Mesenchymal stem cell (in vitro differentiated cells and primary cell): ENCODE data around the gene RYR2.

Experiments
- DNase-seq: peaks from one replicate; pipeline ENCODE4 v3.0.0-alpha.2; 2013
- H2AFZ ChIP-seq: one replicate; pipeline ENCODE4 v1.6.1; 2013; ENCODE audit warnings: low read depth, mild to moderate bottlenecking, control low read depth, inconsistent platforms, low read length, moderate library complexity
- H2AK5ac ChIP-seq: 2 replicates; pipeline ENCODE4 v1.6.1; 2013; ENCODE audit warnings: low read length, moderate library complexity, mild to moderate bottlenecking, inconsistent platforms; ENCODE audit not compliant: severe bottlenecking
- H2BK120ac ChIP-seq: one replicate; pipeline ENCODE4 v1.6.1; 2013; ENCODE audit warnings: low read depth, mild to moderate bottlenecking, inconsistent platforms, low read length, moderate library complexity
- H2BK12ac ChIP-seq, 2 experiments: one replicate each; pipeline ENCODE4 v1.6.1; 2013; ENCODE audit warnings: inconsistent platforms in 2 of 2, low read length in 2 of 2, mild to moderate bottlenecking in 2 of 2, moderate library complexity in 2 of 2, control low read depth in 1 of 2
- H2BK15ac ChIP-seq: one replicate; pipeline ENCODE4 v1.6.1; 2013; ENCODE audit warnings: mild to moderate bottlenecking, low read depth, inconsistent platforms; ENCODE audit not compliant: poor library complexity, severe bottlenecking
- H2BK5ac ChIP-seq: 2 replicates; pipeline ENCODE4 v1.6.1; 2013; ENCODE audit warnings: low read depth, mild to moderate bottlenecking, low read length, control low read depth, inconsistent platforms; ENCODE audit not compliant: poor library complexity, severe bottlenecking
- H3K14ac ChIP-seq, 2 experiments: one replicate each; pipeline ENCODE4 v1.6.1; 2013; ENCODE audit warnings: inconsistent platforms in 2 of 2, low read length in 2 of 2, control low read depth in 1 of 2, mild to moderate bottlenecking in 1 of 2, moderate library complexity in 1 of 2
- H3K18ac ChIP-seq, 2 experiments: one replicate each; pipeline ENCODE4 v1.6.1; 2013; ENCODE audit warnings: inconsistent platforms in 2 of 2, low read length in 2 of 2, control low read depth in 1 of 2, low read depth in 1 of 2, mild to moderate bottlenecking in 1 of 2
- H3K23ac ChIP-seq, 2 experiments: one replicate each; pipeline ENCODE4 v1.6.1; 2013; ENCODE audit warnings: inconsistent platforms in 2 of 2, low read length in 2 of 2, mild to moderate bottlenecking in 2 of 2, moderate library complexity in 2 of 2, control low read depth in 1 of 2
- H3K27ac ChIP-seq: 2 replicates; pipeline ENCODE4 v1.5.1; 2013; ENCODE audit warnings: mild to moderate bottlenecking, moderate library complexity, low read length, control low read depth, inconsistent platforms; ENCODE audit not compliant: poor library complexity, severe bottlenecking
- H3K27me3 ChIP-seq, 2 experiments: 2 replicates each; pipeline versions ENCODE4 v1.6.1 to v1.7.0; 2013; ENCODE audit warnings: low read length in 2 of 2, mild to moderate bottlenecking in 2 of 2, moderate library complexity in 2 of 2, control low read depth in 1 of 2, inconsistent platforms in 1 of 2; ENCODE audit not compliant: control insufficient read depth in 1 of 2, insufficient read depth in 1 of 2
- H3K36me3 ChIP-seq, 2 experiments: 2 replicates each; pipeline versions ENCODE4 v1.6.1 to v1.7.0; 2013; ENCODE audit warnings: low read length in 2 of 2, control low read depth in 1 of 2, inconsistent platforms in 1 of 2, low read depth in 1 of 2, mild to moderate bottlenecking in 1 of 2; ENCODE audit not compliant: insufficient read depth in 2 of 2, control insufficient read depth in 1 of 2
- H3K4ac ChIP-seq, 2 experiments: one replicate each; pipeline ENCODE4 v1.6.1; 2013; ENCODE audit warnings: inconsistent platforms in 2 of 2, low read length in 2 of 2, mild to moderate bottlenecking in 2 of 2, moderate library complexity in 2 of 2, control low read depth in 1 of 2, low read depth in 1 of 2
- H3K4me1 ChIP-seq: 2 replicates; pipeline ENCODE4 v1.6.1; 2013; ENCODE audit warnings: low read depth, low read length, control low read depth; ENCODE audit not compliant: control insufficient read depth, insufficient read depth
- H3K4me2 ChIP-seq: 2 replicates; pipeline ENCODE4 v1.6.1; 2013; ENCODE audit warnings: low read length, mild to moderate bottlenecking, inconsistent platforms; ENCODE audit not compliant: poor library complexity, severe bottlenecking
- H3K4me3 ChIP-seq, 2 experiments: 2 replicates each; pipeline versions ENCODE4 v1.5.1 to v1.7.0; 2013; ENCODE audit warnings: low read length in 2 of 2, mild to moderate bottlenecking in 2 of 2, control low read depth in 1 of 2, low read depth in 1 of 2; ENCODE audit not compliant: insufficient read depth in 1 of 2
- H3K79me1 ChIP-seq: replicated peaks from 2 replicates; pipeline ENCODE4 v1.6.1; 2013; ENCODE audit warnings: mild to moderate bottlenecking, control low read depth, low read length, inconsistent platforms; ENCODE audit not compliant: poor library complexity, severe bottlenecking
- H3K9ac ChIP-seq: 2 replicates; pipeline ENCODE4 v1.7.0; 2013; ENCODE audit warnings: mild to moderate bottlenecking, low read length, moderate library complexity
- H3K9me3 ChIP-seq: 2 replicates; pipeline ENCODE4 v1.7.0; 2013; ENCODE audit warnings: mild to moderate bottlenecking, low read length; ENCODE audit not compliant: control insufficient read depth
- H4K8ac ChIP-seq: one replicate; pipeline ENCODE4 v1.6.1; 2013; ENCODE audit warnings: inconsistent platforms, mild to moderate bottlenecking, low read length, moderate library complexity
- H4K91ac ChIP-seq: one replicate; pipeline ENCODE4 v1.6.1; 2013; ENCODE audit warnings: mild to moderate bottlenecking, low read length, inconsistent platforms
- WGBS: methylation state at CpG from one replicate; pipeline ENCODE4 v1.1.7; 2013; ENCODE audit warnings: mixed read lengths; 5-methylcytosine and 5-hydroxymethylcytosine counted together

RYR2 gene

DNA sequence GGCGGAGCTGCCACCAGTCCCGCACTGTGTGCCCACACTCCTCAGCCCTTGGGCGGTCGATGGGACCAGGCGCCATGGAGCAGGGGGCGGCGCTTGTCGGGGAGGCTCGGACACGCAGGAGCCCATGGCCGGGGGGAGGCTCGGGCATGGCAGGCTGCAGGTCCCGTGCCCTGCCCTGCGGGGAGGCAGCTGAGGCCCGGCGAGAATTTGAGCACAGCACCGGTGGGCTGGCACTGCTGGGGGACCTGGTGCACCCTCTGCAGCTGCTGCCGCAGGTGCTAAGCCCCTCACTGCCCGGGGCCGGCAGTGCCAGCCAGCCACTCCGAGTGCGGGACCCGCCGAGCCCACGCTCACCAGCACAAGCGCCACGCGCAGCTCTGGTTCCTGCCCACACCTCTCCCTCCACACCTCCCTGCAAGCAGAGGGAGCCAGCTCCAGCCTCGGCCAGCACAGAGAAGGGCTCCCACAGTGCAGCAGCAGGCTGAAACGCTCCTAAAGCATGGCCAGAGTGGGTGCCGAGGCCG is 267.7 kb downstream of the RYR2 start:
- Histone ChIP-seq H3K79me1 (no peaks in the 10 kb centered on the region), H3K4me1 (no peaks in the 10 kb centered on the region), H3K9me3 (peaks cover 2% of the 10 kb centered on the region), H3K27me3 (no peaks in the 10 kb centered on the region), H3K9ac (no peak overlapping the region), H2BK15ac (no peak overlapping the region), H2BK5ac (no peak overlapping the region), H2BK120ac (no peak overlapping the region), H3K4me3 (no peak overlapping the region), H2AK5ac (no peak overlapping the region), H3K14ac (peak overlapping the region in 1 of 2 experiments; percentile 81), H4K8ac (no peak overlapping the region), H2BK12ac (no peak overlapping the region), H3K18ac (no peak overlapping the region), H4K91ac (no peak overlapping the region), H3K4me2 (no peak overlapping the region), H2AFZ (no peak overlapping the region), H3K27ac (no peak overlapping the region), H3K36me3 (no peaks in the 10 kb centered on the region), H3K4ac (no peak overlapping the region), H3K23ac (no peak overlapping the region)
- no peak for DNase-seq
- 88% methylated on average over 32 of the region's 32 CpGs for WGBS

GRCh38 chr1:237316352-237316751 is 274.4 kb downstream of the RYR2 start:
- Histone ChIP-seq H3K23ac (no peak overlapping the region), H3K27ac (no peak overlapping the region), H4K8ac (no peak overlapping the region), H3K36me3 (no peaks in the 10 kb centered on the region), H2BK120ac (no peak overlapping the region), H3K4me2 (no peak overlapping the region), H3K27me3 (no peaks in the 10 kb centered on the region), H2AK5ac (no peak overlapping the region), H2BK15ac (no peak overlapping the region), H3K79me1 (no peaks in the 10 kb centered on the region), H3K9me3 (peaks cover 5% of the 10 kb centered on the region), H3K9ac (no peak overlapping the region), H2BK12ac (no peak overlapping the region), H4K91ac (no peak overlapping the region), H3K14ac (no peak overlapping the region), H3K4me3 (no peak overlapping the region), H2BK5ac (no peak overlapping the region), H3K4me1 (no peaks in the 10 kb centered on the region), H3K18ac (no peak overlapping the region), H2AFZ (no peak overlapping the region), H3K4ac (no peak overlapping the region)
- no peak for DNase-seq
- 85% methylated on average over 4 of the region's 4 CpGs for WGBS

DNA sequence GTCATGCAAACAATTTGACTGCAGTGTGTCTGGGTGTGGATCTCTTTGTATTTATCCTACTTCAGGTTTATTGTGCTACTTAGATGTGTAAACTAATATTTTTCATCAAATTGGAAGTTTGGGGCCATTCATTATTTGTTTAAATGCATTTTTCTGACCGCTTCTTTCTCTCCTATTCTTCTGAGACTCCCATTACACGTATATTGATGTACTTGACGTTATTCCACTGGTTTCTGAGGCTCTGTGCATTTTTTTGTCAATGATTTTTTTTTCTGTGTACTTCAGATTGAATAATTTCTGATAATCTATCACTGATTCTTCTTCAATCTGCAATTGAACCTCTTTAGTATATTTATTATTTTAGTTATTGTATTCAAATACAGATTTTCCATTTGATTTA is 276.8 kb downstream of the RYR2 start:
- Histone ChIP-seq H4K8ac (no peak overlapping the region), H2BK5ac (no peak overlapping the region), H3K9ac (no peak overlapping the region), H2BK120ac (no peak overlapping the region), H3K23ac (no peak overlapping the region), H3K27ac (no peak overlapping the region), H3K27me3 (no peaks in the 10 kb centered on the region), H2AFZ (no peak overlapping the region), H3K14ac (no peak overlapping the region), H2AK5ac (no peak overlapping the region), H3K79me1 (no peaks in the 10 kb centered on the region), H3K9me3 (peaks cover 3% of the 10 kb centered on the region), H2BK12ac (no peak overlapping the region), H4K91ac (no peak overlapping the region), H3K4me2 (no peak overlapping the region), H3K4me1 (no peaks in the 10 kb centered on the region), H3K4me3 (no peak overlapping the region), H3K4ac (no peak overlapping the region), H3K18ac (no peak overlapping the region), H2BK15ac (no peak overlapping the region), H3K36me3 (no peaks in the 10 kb centered on the region)
- DNase-seq, result no peak
- 70% methylated on average over 2 of the region's 3 CpGs for WGBS

DNA sequence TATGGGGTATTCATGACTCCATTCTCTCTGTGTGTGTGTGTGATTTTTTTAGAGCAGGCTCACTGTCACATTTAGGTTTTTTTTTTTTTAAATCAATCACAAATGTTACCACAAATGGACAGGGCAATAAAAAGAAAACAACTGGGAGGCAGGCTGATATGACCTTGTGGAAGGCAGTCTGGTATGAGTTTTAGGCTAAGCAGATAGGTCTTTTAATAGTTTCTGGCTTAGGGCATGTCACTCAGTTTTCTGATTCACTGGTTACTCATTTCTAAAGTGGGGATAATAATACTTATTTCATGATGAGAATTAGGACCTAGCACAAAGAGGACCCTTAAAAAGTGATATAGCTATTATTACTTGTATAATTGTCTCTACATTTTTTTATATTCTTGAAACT is 278.9 kb downstream of the RYR2 start:
- no peaks in the 10 kb centered on the region for H3K27me3 ChIP-seq
- peaks cover 3% of the 10 kb centered on the region for H3K9me3 ChIP-seq
- H2AFZ ChIP-seq, result no peak overlapping the region
- no peak overlapping the region for H2AK5ac ChIP-seq
- no peak overlapping the region for H2BK5ac ChIP-seq
- H4K91ac ChIP-seq, result no peak overlapping the region
- no peak overlapping the region for H3K18ac ChIP-seq
- no peak overlapping the region for H3K4ac ChIP-seq
- no peaks in the 10 kb centered on the region for H3K36me3 ChIP-seq
- no peaks in the 10 kb centered on the region for H3K79me1 ChIP-seq
- H2BK12ac ChIP-seq, result no peak overlapping the region
- H3K23ac ChIP-seq, result no peak overlapping the region
- no peak for DNase-seq
- H3K4me3 ChIP-seq, result no peak overlapping the region
- no peak overlapping the region for H3K9ac ChIP-seq
- H2BK15ac ChIP-seq, result no peak overlapping the region
- no peak overlapping the region for H3K14ac ChIP-seq
- H3K4me2 ChIP-seq, result no peak overlapping the region
- no peak overlapping the region for H3K27ac ChIP-seq
- no peak overlapping the region for H4K8ac ChIP-seq
- no peaks in the 10 kb centered on the region for H3K4me1 ChIP-seq
- no peak overlapping the region for H2BK120ac ChIP-seq
